GM15510 (cell line): Measurements from ENCODE around the gene CPSF3.

ENCODE experiments used
- POLR2A ChIP-seq: IDR thresholded peaks from 3 replicates; pipeline ENCODE4 v1.6.1; 2011; ENCODE audit warnings: borderline replicate concordance; ENCODE audit not compliant: insufficient read length; ENCODE audit errors: extremely low read depth

CPSF3 gene

GRCh38 chr2:9466147-9466683, 42.8 kb downstream of the CPSF3 start:
- TF ChIP-seq POLR2A: no peak

- TF ChIP-seq POLR2A: no peak
Measured at GRCh38 chr2:9467687-9468086, 44.2 kb downstream of the CPSF3 start.

GRCh38 chr2:9471206-9471605, 47.8 kb downstream of the CPSF3 start:
- TF ChIP-seq POLR2A: no peak

- no peak for TF ChIP-seq POLR2A
Measured at GRCh38 chr2:9472511-9472910, 49.1 kb downstream of the CPSF3 start.

- TF ChIP-seq POLR2A: no peak
Measured at GRCh38 chr2:9473308-9473984, 50.0 kb downstream of the CPSF3 start.

GRCh38 chr2:9473985-9474360, 50.5 kb downstream of the CPSF3 start:
- TF ChIP-seq POLR2A: no peak

GRCh38 chr2:9474361-9475057, 51.1 kb downstream of the CPSF3 start, which contains the start of gene IAH1:
Gene IAH1 (plus strand): TSS chr2:9474551. CDS start chr2:9474567, 16 bp downstream.
- TF ChIP-seq POLR2A: peak; percentile 81

- no peak for TF ChIP-seq POLR2A
Measured at GRCh38 chr2:9477914-9478313, 54.5 kb downstream of the CPSF3 start.

- no peak for TF ChIP-seq POLR2A
Measured at GRCh38 chr2:9478526-9478925, 55.1 kb downstream of the CPSF3 start.

GRCh38 chr2:9480157-9480556, 56.7 kb downstream of the CPSF3 start:
- TF ChIP-seq POLR2A: no peak

- no peak for TF ChIP-seq POLR2A
Measured at GRCh38 chr2:9483107-9483506, 59.7 kb downstream of the CPSF3 start.

- TF ChIP-seq POLR2A: no peak
Measured at GRCh38 chr2:9484533-9484932, 61.1 kb downstream of the CPSF3 start.

GRCh38 chr2:9488583-9489547, 65.4 kb downstream of the CPSF3 start:
- TF ChIP-seq POLR2A: no peak

GRCh38 chr2:9490789-9491188, 67.3 kb downstream of the CPSF3 start:
- TF ChIP-seq POLR2A: no peak

GRCh38 chr2:9492927-9493326, 69.5 kb downstream of the CPSF3 start:
- no peak for TF ChIP-seq POLR2A

GRCh38 chr2:9493478-9493877, 70.0 kb downstream of the CPSF3 start:
- no peak for TF ChIP-seq POLR2A

- no peak for TF ChIP-seq POLR2A
Measured at GRCh38 chr2:9494081-9494480, 70.6 kb downstream of the CPSF3 start.
